ENCODE data around the gene TRIM34. TPM values are rescaled to one million over a fixed set of nuclear protein-coding genes. Genes with fewer than 3 reads are reported as not detected.

Gene TRIM34
- total RNA-seq, 1 experiment from 2014 or later: 0.66 TPM

DNA sequence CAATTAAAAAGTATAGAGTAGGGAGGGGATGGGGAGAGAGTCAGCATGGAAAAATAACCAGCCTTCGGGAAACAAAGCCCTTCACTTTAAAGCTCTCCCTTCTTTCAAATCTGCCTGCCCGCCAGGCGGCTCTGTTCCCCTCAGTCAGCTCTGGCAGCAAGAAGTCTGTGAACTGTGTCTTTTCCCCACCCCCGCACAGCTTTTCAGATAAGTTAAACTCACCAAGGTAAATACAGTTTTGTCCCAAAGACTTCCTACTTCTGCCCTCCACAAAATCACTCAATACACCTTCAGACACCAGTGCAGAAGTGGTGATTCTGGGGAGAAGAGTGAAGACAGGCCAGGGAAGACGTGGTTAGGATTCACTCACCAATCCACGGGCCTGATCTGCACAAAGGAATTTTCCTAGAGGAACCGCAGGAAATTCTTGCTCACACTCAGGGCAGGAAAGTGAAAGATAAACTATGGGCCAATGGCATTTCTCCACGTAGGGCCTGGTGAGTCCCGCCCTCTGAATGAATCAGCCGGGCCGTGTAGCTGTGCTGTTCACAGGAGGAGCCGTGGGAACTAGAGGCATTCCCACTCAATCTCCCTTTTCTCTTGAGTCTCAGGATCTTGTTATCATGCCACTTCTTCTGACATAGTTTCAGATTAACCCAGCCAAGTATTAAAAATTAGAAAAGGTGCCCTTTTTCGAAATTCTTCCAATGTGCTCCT is 60.0 kb downstream of the TRIM34 start, which contains the start of gene TRIM5:
Gene TRIM5, minus strand, starts transcription at position 429 of the 717 bp plus-strand sequence. CDS start 4,897 bp downstream, outside the sequence.
- TF ChIP-seq MXD4 (CRISPR knock-in tag; IDR thresholded peaks at IDR 0.05; ENCODE audit: borderline replicate concordance) (no peak), GABPB1 (CRISPR knock-in tag; IDR thresholded peaks at IDR 0.05) (peak; percentile 47; the same call in 1 of the 2 replicates)
- DNase-seq (ENCODE audit: low spot score) (peak; percentile 64), ATAC-seq (peak; percentile 89)
- peak within 1 kb of the TSS; percentile 83 for H3K4me3 Mint-ChIP-seq
- H3K27ac Mint-ChIP-seq: peak within 1 kb of the TSS; percentile 99
- peaks cover 41% of the 10 kb centered on the region for H3K4me1 Mint-ChIP-seq
- POLR2A ChIA-PET: no interaction called here
- peaks cover 16% of the 10 kb centered on the region for H3K36me3 Mint-ChIP-seq
- CTCF ChIA-PET: interaction anchor here (0.6 to 2.5 kb wide), 10 partner anchors 9 to 678 kb away, joined by 3 to 10 read pairs (median 4); no protein-coding TSS in a partner anchor
- peaks cover 21% of the 10 kb centered on the region for H3K9me3 Mint-ChIP-seq
- no peaks in the 10 kb centered on the region for H3K27me3 Mint-ChIP-seq (ENCODE audit: low read depth)

DNA sequence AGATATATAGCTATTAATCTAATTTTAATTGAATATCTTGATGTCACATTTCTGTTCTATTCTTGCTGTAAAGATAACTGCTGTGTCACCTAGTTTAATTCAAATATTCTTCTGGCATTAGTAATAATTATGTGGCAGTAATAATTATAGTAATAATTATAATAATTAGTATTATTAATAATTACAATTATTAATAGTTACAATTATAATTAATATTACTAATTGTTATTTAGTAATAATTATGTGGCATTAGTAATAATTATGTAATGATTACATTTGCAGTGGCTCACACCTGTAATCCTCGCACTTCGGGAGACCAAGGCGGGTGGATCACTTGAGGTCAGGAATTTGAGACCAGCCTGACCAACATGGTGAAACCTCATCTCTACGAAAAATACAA is 61.6 kb downstream of the TRIM34 start:
- H3K36me3 Mint-ChIP-seq: peaks cover 16% of the 10 kb centered on the region
- POLR2A ChIA-PET: no interaction called here
- DNase-seq (ENCODE audit: low spot score): no peak
- H3K4me3 Mint-ChIP-seq: no peak overlapping the region
- CTCF ChIA-PET: no interaction called here
- no peak overlapping the region for H3K27ac Mint-ChIP-seq
- peaks cover 21% of the 10 kb centered on the region for H3K9me3 Mint-ChIP-seq
- H3K27me3 Mint-ChIP-seq (ENCODE audit: low read depth): no peaks in the 10 kb centered on the region
- no peak for ATAC-seq
- no peak for TF ChIP-seq ZNF263 (CRISPR knock-in tag; IDR thresholded peaks at IDR 0.05; ENCODE audit: low read depth)
- TF ChIP-seq HMGA2 (CRISPR knock-in tag; IDR thresholded peaks at IDR 0.05): peak; percentile 83
- TF ChIP-seq, protein P1, sequence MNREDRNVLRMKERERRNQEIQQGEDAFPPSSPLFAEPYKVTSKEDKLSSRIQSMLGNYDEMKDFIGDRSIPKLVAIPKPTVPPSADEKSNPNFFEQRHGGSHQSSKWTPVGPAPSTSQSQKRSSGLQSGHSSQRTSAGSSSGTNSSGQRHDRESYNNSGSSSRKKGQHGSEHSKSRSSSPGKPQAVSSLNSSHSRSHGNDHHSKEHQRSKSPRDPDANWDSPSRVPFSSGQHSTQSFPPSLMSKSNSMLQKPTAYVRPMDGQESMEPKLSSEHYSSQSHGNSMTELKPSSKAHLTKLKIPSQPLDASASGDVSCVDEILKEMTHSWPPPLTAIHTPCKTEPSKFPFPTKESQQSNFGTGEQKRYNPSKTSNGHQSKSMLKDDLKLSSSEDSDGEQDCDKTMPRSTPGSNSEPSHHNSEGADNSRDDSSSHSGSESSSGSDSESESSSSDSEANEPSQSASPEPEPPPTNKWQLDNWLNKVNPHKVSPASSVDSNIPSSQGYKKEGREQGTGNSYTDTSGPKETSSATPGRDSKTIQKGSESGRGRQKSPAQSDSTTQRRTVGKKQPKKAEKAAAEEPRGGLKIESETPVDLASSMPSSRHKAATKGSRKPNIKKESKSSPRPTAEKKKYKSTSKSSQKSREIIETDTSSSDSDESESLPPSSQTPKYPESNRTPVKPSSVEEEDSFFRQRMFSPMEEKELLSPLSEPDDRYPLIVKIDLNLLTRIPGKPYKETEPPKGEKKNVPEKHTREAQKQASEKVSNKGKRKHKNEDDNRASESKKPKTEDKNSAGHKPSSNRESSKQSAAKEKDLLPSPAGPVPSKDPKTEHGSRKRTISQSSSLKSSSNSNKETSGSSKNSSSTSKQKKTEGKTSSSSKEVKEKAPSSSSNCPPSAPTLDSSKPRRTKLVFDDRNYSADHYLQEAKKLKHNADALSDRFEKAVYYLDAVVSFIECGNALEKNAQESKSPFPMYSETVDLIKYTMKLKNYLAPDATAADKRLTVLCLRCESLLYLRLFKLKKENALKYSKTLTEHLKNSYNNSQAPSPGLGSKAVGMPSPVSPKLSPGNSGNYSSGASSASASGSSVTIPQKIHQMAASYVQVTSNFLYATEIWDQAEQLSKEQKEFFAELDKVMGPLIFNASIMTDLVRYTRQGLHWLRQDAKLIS (CRISPR knock-in tag; IDR thresholded peaks at IDR 0.05; ENCODE audit: borderline replicate concordance): no peak
- peaks cover 57% of the 10 kb centered on the region for H3K4me1 Mint-ChIP-seq

DNA sequence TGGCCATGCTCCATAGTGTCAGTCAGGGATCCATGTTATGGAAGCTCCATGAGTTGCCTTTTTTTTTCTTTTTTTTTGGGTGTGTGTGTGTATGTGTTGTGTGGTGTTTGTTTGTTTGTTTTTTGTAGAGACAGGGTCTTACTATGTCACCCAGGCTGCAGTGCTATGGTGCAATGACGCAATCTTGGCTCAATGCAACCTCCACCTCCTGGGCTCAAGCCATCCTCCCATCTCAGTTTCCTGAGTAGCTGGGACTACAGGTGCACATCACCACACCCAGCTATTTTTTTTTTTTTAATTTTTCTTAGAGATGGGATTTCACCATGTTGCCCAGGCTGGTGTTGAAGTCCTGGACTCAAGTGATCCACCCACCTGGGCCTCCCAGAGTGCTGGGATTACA is 63.7 kb downstream of the TRIM34 start:
- Mint-ChIP-seq H3K9me3 (peaks cover 15% of the 10 kb centered on the region), H3K4me3 (no peak overlapping the region), H3K27me3 (ENCODE audit: low read depth) (no peaks in the 10 kb centered on the region), H3K4me1 (peaks cover 61% of the 10 kb centered on the region), H3K27ac (peak overlapping the region; percentile 41; the same call in 1 of the 2 replicates), H3K36me3 (peaks cover 12% of the 10 kb centered on the region)
- TF ChIP-seq, protein P2, sequence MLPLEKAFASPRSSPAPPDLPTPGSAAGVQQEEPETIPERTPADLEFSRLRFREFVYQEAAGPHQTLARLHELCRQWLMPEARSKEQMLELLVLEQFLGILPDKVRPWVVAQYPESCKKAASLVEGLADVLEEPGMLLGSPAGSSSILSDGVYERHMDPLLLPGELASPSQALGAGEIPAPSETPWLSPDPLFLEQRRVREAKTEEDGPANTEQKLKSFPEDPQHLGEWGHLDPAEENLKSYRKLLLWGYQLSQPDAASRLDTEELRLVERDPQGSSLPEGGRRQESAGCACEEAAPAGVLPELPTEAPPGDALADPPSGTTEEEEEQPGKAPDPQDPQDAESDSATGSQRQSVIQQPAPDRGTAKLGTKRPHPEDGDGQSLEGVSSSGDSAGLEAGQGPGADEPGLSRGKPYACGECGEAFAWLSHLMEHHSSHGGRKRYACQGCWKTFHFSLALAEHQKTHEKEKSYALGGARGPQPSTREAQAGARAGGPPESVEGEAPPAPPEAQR (CRISPR knock-in tag; IDR thresholded peaks at IDR 0.05): no peak
- no peak for TF ChIP-seq ZNF232 (CRISPR knock-in tag; IDR thresholded peaks at IDR 0.05)
- DNase-seq (ENCODE audit: low spot score): no peak
- ChIA-PET POLR2A (no interaction called here), CTCF (interaction anchor here (1.5 kb wide), 1 partner anchor 88 kb away, joined by 4 read pairs; no protein-coding TSS in a partner anchor)
- no peak for ATAC-seq

DNA sequence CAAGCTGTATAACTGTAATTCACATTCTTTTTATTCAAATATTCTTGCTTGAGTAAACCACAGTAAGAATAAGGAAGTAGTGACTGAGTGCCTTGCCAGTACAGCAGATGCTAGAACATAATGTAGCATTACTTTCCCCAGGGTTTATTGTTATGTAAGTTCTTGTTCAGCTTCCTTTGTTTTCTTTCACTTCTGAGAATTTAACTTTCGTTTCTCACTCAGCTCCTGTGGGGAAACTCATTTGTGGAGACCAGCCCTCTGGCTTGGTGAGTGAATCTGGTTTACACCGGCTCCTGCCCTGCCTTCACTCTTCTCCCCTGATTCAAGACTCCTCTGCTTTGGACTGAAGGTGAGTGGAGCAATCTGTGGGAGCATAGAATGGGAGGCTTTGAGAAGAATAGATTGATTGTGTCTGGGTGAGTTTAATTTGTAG is 64.8 kb downstream of the TRIM34 start, which contains the start of gene TRIM22:
Gene TRIM22, plus strand, starts transcription at position 240 of the 433 bp plus-strand sequence. CDS start 6,443 bp downstream, outside the sequence.
- TF ChIP-seq, protein P3, sequence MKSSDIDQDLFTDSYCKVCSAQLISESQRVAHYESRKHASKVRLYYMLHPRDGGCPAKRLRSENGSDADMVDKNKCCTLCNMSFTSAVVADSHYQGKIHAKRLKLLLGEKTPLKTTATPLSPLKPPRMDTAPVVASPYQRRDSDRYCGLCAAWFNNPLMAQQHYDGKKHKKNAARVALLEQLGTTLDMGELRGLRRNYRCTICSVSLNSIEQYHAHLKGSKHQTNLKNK (CRISPR knock-in tag; IDR thresholded peaks at IDR 0.05): no peak
- TF ChIP-seq, protein P4, sequence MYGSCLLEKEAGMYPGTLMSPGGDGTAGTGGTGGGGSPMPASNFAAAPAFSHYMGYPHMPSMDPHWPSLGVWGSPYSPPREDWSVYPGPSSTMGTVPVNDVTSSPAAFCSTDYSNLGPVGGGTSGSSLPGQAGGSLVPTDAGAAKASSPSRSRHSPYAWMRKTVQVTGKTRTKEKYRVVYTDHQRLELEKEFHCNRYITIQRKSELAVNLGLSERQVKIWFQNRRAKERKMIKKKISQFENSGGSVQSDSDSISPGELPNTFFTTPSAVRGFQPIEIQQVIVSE (CRISPR knock-in tag; IDR thresholded peaks at IDR 0.05; ENCODE audit: borderline replicate concordance): no peak
- TF ChIP-seq KAT7 (CRISPR knock-in tag; IDR thresholded peaks at IDR 0.05; ENCODE audit: borderline replicate concordance): no peak
- no peak for TF ChIP-seq ESRRA (CRISPR knock-in tag; IDR thresholded peaks at IDR 0.05; ENCODE audit: borderline replicate concordance)
- TF ChIP-seq TEAD4 (CRISPR knock-in tag; IDR thresholded peaks at IDR 0.05): no peak
- TF ChIP-seq HMGA2 (CRISPR knock-in tag; IDR thresholded peaks at IDR 0.05): no peak
- TF ChIP-seq EMX1 (CRISPR knock-in tag; IDR thresholded peaks at IDR 0.05): no peak
- TF ChIP-seq, protein P5, sequence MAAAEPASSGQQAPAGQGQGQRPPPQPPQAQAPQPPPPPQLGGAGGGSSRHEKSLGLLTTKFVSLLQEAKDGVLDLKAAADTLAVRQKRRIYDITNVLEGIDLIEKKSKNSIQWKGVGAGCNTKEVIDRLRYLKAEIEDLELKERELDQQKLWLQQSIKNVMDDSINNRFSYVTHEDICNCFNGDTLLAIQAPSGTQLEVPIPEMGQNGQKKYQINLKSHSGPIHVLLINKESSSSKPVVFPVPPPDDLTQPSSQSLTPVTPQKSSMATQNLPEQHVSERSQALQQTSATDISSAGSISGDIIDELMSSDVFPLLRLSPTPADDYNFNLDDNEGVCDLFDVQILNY (CRISPR knock-in tag; IDR thresholded peaks at IDR 0.05): no peak
- Mint-ChIP-seq H3K27ac (peak within 1 kb of the TSS; percentile 99), H3K4me3 (peak within 1 kb of the TSS; percentile 75), H3K27me3 (ENCODE audit: low read depth) (no peaks in the 10 kb centered on the region), H3K4me1 (peaks cover 53% of the 10 kb centered on the region), H3K36me3 (peaks cover 11% of the 10 kb centered on the region), H3K9me3 (peaks cover 10% of the 10 kb centered on the region)
- POLR2A ChIA-PET: no interaction called here
- peak; percentile 74 for ATAC-seq
- peak; percentile 34 for DNase-seq (ENCODE audit: low spot score)
- CTCF ChIA-PET: interaction anchor here (1.3 to 1.5 kb wide), 3 partner anchors 90 to 213 kb away, joined by 3 to 4 read pairs (median 3); no protein-coding TSS in a partner anchor
